GM18526 (cell line): ENCODE measurements around the gene GNPDA1.

ENCODE experiments used
- POLR2A ChIP-seq: IDR thresholded peaks from 3 replicates; pipeline ENCODE4 v1.6.1; 2011; ENCODE audit not compliant: insufficient read length; ENCODE audit errors: extremely low read depth

The GNPDA1 gene

GRCh38 chr5:141969783-141970771, 42.8 kb downstream of the GNPDA1 start:
- no peak for TF ChIP-seq POLR2A

DNA sequence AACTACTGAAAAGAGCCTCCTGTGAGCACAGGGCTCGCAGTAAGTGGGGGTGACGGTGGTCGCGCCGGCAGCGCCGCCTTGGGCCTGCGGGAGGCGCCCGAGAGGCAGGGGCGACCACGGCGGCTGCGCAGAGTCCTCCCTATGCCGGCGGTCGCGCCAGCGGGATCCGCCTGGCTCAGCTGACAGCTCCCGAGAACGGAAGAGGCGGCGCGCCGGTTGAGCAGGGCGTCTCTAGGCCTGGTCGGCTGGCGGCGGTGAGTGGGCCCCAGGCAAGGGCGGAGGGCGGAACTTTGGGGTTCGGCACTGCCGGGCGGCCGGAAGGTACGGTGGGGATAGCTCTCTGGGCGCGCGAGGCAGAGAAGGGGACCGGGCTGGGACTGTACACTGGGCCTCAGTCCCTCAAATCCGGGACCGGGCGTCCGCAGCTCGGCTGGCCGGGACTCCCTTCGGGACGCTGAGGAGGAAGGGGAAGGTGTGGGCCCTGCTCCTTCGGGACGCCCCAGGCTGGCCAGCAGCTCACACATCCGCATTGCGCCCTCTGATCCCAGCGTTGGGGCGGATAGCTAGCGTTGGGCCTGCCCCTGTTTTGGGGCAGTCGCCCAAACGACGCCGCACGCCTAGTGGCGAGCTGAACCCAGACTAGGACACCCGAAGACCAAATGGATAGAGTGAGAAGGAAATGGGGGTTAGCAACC, 43.8 kb downstream of the GNPDA1 start, which contains the start of gene RNF14:
RNF14 (plus strand) TSS at position 192 of the 695 bp plus-strand sequence. CDS start 4,484 bp downstream, outside the sequence.
- peak; percentile 77 for TF ChIP-seq POLR2A

GRCh38 chr5:141966963-141967333, 45.9 kb downstream of the GNPDA1 start:
- no peak for TF ChIP-seq POLR2A

- TF ChIP-seq POLR2A, result no peak
Measured at GRCh38 chr5:141966275-141966962, 46.4 kb downstream of the GNPDA1 start.

DNA sequence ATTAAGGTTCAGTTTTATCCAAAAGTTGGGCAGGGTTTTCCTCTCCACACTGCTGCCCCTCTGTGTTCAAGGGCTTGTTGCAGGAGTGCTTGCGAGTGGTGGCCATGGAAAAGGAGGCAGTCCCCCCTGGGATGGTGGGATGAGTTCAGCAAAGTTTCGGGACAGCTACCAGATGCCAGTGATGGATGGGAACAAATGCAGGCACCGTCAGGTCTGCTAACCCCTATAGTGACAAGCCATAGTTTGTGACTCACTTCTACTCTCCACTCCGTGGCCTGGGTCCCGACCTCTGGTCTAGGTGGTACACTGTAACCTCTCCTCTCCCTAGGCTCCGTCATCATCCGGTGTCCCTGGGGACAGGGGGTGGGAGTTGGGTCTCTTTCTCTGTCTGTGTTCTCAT, 47.8 kb downstream of the GNPDA1 start:
- no peak for TF ChIP-seq POLR2A

DNA sequence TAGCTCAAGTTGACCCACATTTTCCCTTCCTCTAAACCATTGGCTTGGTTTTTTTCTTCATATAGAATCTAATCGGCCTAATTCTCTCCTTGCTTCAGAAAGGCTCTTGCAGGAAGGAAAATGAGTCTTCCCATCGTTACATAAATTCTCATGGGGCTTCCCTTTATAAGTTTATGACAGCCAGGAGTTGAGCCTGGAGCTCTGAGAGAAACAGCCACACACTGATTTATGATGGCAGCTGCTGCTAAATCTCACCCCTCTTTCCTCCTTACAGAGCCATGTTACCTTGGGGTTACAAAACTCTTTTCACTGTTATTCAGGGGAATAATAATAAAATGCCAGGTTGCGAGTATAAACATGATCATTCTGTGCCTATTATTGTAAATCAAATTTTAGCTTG, 49.1 kb downstream of the GNPDA1 start:
- TF ChIP-seq POLR2A, result no peak

DNA sequence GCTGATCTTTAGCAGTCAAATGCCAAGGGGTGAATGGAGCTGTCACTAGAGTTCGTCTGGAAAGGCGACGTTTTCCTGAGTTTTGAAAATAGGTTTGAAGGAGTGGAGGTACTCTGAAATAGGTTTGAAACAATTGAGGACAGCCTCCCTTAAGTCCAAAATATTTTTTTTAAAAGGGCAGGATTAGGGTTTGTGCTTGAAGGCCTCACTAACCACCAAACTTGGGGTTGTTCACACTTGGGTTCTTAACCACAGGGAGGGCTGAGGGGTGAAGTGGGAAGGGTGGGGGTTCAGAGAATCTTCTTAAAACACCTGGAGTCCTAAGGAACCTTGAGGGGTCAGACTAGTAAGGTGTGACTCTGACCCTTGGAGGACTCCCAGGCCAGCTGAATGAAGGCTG, 51.4 kb downstream of the GNPDA1 start:
- TF ChIP-seq POLR2A, result no peak

GRCh38 chr5:141960449-141961323, 52.1 kb downstream of the GNPDA1 start:
- TF ChIP-seq POLR2A, result no peak

GRCh38 chr5:141960018-141960417, 52.8 kb downstream of the GNPDA1 start:
- no peak for TF ChIP-seq POLR2A

DNA sequence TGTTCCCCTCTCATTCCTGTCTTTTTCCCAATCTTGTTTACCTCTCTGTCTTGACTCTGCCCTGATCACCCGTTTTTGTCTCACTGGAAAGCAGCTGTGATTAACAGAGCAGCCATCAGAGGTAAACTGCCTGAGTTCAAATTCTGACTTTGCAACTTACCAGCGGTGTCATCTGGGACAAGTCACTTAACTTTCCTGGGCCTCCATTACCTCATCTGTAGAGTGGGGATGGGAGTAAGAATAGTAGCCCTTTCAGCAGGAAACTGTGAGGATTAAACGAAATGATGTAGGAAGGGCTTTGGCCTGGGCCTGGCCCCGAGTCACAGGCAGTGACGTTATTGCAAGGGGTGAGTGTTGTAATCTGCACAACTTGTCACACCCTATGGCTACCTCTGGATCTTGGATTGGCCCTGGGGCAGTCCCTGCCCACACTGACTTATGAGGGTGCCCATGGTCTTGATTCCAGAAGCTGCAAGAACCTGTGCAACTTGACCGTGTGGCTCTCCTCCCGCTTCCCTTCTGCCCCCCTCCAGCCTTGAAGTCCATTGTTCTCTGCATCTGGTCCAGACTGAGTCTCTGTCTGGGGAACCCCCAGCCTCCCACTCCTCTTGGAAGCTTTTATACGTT, 54.2 kb downstream of the GNPDA1 start:
- TF ChIP-seq POLR2A, result no peak

- no peak for TF ChIP-seq POLR2A
Measured at GRCh38 chr5:141958113-141958512, 54.7 kb downstream of the GNPDA1 start, which contains the start of gene PCDH12. TSS of gene PCDH12 (minus strand) at chr5:141958202. CDS start at chr5:141957851, 351 bp downstream.

DNA sequence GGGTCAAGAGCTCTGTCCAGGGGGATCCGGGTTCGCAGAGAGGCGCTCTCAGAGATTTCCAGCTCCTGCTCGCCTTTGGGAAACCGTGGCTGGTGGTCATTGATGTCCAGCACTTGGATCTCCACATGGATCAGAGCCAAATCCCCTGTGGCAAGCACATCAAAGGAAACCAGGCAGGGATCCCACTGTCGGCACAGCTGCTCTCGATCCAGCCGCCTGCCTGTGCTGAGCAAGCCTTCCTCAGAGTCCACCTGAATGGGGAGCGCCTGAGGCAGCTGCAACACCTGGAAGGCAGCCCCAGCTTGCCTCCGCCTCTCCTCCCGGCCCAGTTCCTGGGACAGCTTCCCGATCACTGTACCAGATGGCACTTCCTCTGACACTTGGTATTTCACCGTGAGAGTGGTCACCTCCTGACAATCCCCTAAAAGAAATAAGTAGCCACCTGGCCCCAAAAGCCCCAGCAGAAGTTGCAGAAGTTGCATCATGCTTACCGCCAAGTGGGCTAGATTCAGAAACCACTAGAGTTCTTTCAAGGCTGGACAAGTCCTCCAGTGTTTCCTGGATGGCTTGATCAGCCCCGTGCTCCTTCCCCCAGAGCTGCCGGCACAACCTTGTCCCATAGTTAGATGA, 55.3 kb downstream of the GNPDA1 start:
- no peak for TF ChIP-seq POLR2A

DNA sequence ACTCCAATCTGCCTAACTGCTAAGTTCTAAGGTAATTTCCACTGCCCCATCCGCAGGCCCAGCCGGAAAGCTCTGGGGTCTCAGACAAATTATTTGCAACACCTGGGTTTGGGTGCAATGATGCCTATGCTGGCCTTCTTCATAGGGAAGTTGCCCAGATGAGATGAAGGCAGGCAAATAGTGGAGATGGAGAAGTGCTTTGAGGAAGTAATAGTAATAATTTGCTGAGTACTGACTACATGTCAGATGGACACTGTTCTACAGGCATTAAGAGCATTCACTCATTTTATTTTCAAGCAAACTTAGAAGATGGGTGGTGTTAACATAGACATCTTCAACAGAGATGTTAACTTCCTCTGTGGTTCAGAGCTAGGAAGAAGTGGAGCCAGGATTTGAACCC, 58.6 kb downstream of the GNPDA1 start:
- no peak for TF ChIP-seq POLR2A
